HG03135 (cell line): ENCODE results near the gene GPHN.

Experiments used
- ATAC-seq: cut with Tn5 transposase; IDR thresholded peaks from one replicate; pipeline ENCODE4 v1.9.1; 2021; ENCODE audit warnings: mild to moderate bottlenecking, moderate library complexity; ENCODE audit not compliant: unreplicated experiment

The GPHN gene

DNA sequence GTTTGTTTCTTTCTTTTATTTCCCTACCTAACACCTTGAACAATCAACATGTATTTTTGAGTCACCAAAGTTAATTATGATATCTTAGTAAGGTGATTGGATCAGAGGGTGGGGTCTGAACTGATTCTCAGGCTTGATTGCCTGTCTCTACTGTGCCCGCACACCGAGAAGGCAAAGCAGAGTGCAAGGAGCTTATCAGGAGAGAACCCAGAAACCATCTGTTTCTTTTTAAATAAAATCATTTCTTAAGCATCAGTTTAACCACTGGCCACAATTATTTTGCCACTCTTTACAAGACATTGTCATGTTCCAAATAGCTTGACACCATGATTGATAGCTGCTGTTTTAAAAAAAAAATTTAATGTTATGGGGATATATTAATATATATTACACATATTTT lies 684.4 kb downstream of the GPHN start:
- ATAC-seq = no peak

DNA sequence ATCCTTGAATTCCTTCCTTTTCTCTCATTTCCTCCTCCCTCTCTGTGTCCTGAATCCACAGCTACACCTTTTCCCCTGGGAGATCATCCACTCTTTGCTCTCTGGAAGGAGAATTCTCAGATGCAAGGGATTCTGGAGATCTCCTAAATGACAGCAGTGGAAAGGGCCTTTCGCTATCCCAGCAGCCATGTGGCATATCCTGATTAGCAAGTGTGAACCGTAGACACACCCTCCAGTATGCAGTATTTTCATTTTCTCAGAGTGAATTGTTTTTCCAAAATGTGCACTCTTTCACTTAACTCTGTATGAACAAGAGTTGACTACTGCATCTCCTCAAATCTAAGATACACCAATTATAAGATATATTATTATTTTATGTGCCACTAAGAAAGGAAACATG lies 687.3 kb downstream of the GPHN start:
- no peak for ATAC-seq

DNA sequence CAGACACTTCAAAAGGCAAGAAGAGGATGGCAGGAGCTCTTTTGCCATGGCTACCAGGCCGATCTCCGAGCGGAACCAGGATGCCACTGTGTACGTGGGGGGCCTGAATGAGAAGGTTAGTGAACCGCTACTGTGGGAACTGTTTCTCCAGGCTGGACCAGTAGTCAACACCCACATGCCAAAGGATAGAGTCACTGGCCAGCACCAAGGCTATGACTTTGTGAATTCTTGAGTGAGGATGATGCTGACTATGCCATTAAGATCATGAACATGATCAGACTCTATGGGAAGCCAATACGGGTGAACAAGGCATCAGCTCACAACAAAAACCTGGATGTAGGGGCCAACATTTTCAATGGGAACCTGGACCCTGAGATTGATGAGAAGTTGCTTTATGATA lies 691.1 kb downstream of the GPHN start:
- no peak for ATAC-seq

DNA sequence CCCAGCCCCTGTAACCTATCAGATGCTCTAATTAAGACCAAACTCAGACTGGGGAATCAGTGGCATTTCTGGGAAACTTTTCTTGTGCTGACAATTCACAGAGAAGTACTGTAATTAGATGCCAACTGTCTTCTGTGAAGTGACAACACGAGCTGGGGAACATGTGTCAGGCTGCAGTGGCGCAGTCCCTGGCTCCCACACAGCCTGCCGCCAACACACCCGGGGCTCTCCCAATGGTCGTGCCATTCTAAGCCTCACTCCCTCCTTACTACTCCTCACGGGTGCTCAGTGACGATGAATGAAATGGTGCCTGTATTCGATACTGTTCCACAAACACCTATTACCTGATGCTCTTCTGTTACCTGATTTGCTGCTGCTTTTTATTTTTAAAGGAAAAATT lies 699.9 kb downstream of the GPHN start:
- no peak for ATAC-seq

DNA sequence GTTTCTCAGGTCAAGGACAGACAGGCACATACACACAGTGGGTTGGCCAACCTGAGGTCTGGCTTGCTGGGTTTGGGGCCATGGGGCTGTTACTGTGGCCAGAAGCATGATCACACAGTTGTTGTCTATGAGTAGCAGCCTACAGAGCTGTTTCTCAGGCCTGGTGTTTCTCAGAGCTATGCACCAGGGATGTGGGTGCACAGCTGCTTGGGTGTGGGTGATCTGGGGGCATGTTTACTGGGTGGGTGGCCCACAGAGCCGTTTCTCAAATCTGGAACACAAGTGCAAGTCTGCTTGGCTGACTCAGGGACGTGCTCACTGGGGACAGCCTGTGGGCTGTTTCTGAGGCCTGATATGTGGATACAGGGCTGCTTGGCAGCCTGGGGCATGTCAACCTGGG lies 710.2 kb downstream of the GPHN start:
- no peak for ATAC-seq

DNA sequence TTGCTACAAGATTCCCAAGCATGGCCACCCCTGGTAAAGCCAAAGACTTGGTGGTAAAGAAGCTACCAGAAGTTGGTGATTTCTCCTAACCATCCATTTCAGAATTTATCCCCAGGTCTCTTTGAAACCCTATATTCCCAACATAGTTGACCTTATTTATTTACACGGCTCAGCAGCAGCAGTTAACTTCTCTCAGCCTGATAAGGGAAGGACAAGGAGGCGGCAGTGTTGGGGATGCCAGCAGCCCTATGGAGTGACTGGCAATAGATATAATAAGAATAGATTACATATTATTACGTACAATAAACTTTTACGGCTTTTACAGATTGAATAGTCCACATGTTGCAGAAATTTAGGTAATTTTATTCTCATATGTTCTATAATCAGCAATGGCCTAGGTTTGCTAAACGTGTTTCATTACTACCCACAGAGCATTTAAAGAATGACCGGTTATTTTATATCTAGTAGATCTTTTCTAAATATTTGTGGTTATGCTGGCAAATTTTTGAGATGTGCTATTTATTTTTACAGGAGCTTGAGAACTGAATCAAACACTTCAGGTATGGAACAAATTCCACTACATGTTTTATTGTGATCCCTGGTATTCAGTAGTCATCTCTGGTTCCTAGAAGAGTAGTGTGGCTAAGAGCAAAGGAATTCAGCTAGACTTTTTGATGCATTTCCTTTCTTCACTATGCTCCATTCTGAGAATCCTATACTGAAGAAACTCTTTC lies 713.5 kb downstream of the GPHN start:
- ATAC-seq = no peak

DNA sequence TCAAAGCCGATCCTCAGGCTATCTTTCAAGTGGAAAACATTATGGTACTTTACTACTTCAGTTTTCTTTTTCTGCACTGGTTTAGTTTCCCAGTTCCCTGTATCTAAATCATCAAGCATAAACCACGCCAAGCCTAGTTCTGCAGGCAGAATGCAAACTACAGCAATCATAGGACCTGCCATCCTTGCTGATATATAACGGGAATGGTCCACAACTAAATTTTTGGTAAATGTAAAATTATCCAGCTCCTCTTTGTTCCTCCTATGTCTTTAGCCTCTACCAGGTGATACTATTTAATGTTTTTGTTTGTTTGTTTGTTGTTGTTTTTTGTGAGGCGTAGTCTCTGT lies 714.0 kb downstream of the GPHN start:
- no peak for ATAC-seq

DNA sequence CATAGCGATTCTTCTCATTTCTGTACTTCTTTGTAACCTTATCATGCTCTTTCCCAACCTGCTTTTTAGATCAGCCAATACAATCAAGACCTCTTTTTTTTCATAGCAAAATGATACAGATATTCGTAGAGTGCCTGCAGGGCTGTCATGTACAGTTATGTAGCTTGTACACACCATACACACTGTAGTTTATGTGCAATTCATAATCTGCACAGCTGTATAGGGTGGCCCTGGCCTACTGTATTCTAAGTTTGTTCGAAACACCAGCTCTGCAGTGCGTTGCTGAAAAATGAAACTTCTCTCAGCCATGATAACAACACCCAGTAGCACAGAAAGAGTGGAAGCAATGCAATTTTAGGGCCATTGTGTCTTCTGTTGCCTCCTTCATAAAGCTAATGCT lies 717.6 kb downstream of the GPHN start:
- no peak for ATAC-seq

DNA sequence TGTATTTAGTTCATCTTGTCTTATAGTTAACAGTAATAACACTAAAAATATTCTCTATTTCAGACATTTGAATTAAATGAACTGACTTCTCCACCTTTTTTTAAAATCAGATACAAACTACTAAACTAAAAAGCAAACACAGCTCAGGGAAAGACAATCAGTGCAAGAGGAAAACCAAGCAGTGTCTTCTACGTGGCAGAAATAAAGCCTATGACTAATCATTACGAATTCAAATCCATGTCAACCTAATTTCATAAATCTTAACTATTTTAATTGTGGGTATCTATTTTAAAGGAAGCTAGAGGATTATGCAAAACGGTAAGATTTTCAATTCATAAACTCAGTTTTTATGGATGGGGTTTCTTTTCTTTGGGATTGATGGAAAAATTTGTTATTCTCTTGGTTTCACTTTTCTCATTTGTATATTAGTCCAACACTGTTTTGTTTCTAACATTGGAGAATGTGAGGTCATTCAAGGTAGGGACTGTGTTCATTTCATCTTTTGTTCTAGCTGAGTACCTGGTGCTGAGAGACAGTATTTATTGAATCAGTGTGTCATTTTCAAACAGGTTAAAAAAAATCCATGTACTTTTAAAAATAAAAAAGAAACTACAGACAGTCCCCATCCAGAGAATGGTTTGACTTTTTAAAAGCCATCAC lies 720.5 kb downstream of the GPHN start:
- no peak for ATAC-seq
